Measurements from ENCODE around the gene RBM4.
"Not testable (repeated sequence)": the region's sequence is repeated elsewhere in the genome, so short reads cannot be mapped to it uniquely, and the experiment has no call there.

Gene RBM4, protein sequence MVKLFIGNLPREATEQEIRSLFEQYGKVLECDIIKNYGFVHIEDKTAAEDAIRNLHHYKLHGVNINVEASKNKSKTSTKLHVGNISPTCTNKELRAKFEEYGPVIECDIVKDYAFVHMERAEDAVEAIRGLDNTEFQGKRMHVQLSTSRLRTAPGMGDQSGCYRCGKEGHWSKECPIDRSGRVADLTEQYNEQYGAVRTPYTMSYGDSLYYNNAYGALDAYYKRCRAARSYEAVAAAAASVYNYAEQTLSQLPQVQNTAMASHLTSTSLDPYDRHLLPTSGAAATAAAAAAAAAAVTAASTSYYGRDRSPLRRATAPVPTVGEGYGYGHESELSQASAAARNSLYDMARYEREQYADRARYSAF

GRCh38 chr11:66638177-66639065 lies at the start of gene RBM4:
Gene RBM4 (plus strand): TSS chr11:66638703. CDS start chr11:66639712, 1,009 bp downstream.
- peak; percentile 95 for DNase-seq

DNA sequence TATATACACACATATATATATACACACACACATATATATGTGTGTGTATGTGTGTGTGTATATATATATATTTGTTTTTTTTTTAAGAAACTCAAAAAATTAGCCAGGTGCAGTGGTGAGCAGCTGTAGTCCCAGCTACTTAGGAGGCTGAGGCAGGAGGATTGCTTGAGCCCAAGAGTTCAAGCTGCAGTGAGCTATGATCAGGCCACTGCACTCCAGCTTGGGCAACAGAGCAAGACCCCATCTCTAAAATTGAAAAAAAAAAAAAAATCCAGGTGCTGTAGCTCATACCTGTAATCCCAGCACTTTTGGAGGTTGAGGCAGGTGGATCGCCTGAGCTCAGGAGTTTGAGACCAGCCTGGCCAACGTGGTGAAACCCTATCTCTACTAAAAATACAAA lies 49.2 kb upstream of the RBM4 start:
- not testable (repeated sequence) for DNase-seq

GRCh38 chr11:66589996-66590675 lies 48.4 kb upstream of the RBM4 start:
- DNase-seq: no peak

DNA sequence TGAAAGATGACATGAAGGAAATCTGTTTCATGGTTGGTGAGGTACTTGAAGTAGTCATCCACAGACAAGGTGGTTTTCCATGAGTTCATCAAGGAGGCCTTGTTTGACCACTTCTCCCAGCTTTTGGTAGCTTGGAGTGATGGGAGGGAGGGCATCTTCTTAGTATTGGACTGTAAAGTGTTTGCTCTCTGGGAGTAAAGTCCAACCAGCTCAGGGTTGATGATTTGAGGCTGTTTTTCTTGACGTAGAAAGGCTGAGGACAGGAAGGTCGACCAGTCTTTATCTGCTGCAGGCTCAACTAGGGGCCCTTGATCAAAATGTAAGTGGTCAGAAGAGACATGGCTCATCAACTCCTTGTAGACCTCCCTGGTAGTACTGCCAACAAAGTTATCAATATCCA lies 47.3 kb upstream of the RBM4 start:
- DNase-seq: no peak

DNA sequence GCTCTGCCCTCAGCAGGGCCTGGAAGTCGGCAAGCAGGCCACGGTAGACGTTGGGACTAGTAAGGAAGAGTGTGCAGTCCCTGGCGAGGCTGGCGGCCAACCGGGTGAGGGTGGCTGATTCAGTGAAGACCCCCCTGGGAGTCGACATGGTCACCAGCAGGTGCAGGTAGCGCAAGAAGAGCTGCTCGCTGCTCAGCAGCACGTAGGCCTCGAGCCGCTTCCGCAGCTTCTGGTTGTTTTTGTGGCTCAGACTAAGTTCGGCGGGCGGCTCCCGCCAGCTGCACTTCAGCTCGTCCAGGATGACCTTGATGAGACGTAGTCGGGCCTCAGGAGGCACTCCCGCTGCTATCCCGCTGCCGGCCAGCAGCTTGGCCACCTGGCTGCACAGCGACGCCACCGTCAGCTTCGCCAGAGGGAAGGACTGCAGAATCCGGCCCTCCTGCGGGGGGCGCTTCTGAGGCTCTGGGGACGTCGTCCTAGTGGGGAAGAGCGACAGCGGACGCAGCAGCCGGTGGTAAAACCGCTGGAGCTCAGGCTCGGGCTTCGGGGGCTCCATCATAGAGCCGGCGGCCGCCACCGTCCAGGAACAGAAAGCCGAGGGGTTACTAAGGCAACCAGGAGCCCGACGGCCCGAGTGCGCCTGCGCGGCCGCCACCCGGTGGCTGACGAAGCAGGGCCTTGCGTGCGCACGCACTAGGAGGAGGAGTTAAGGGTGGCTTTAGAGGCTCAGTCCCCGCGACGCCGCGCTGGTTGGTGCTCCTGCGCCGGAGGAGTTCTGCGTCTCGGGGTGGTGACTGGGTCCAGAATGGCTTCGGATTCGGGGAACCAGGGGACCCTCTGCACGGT lies 45.8 kb upstream of the RBM4 start, which contains the start of the genes CCDC87 and CCS:
TSS of gene CCDC87 (minus strand) at position 607 of the 846 bp plus-strand sequence. CDS start at position 559, 48 bp downstream.
TSS of gene CCS (plus strand) at position 729 of the 846 bp plus-strand sequence. CDS start at position 806, 77 bp downstream.
- DNase-seq: peak; percentile 100

DNA sequence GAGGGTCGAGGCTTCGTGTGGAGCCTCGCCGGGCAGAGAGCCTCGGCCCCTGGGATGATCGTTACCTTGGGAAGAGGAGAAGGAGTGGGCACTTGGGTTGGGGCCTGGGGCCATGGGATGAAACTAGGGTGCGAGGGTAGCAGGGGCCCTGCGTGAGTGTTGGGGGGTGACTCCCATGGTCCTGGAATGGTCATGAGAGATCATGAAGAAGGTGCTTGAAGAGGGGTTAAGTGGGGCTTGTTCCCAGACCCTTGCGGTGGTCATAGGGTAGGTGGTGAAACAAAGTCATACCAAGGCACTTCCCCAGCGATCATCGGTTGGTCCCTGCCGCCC lies 45.2 kb upstream of the RBM4 start:
- DNase-seq: peak; percentile 7

DNA sequence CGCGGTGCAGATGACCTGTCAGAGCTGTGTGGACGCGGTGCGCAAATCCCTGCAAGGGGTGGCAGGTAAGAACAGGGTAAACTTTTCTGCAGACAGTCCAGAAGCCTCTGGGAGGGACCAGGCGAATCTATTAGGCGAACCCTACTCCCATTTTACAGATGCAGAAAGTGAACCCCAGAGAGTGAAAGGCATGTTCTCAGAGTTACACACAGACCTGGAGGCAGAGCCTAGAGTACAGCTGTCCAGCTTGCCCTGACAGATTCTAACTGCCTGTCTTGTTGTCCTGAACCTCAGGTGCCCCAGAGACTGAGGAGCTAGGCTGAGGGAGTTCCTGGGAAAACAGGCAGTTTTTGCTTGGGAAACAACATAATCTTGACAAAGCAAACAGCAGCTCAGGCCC lies 44.9 kb upstream of the RBM4 start:
- no peak for DNase-seq

DNA sequence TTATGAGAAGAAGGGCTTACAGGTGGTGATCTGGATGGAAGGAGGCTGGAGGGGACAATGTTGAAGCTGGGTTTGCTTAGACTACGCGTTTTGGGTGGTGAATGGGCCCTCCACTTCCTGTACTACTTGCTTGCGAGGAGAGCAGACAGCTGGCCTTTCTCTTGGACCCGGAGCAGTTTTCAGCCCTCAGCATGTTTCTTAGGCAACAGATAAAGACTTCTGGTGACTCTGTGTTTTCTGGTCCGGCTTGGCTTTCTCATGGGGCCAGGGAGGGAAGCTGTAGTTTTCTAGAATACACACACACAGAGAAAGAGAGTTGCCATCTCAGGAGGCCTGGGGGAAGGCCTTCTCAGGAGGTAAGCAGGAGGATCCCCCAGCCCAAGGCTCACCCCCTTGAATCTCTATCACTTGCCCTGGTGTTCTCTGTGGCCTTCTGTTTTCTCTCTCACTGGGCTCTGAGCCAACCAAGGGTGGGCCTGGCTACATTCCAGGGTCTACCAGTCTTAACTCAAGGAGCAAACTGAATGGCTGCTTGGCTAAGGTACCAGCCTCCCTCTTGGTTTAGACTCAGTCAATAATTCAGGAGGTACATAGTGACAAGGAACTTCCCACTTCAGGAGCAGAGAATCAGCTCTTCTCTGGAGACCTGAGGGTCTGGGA lies 43.1 kb upstream of the RBM4 start:
- no peak for DNase-seq

DNA sequence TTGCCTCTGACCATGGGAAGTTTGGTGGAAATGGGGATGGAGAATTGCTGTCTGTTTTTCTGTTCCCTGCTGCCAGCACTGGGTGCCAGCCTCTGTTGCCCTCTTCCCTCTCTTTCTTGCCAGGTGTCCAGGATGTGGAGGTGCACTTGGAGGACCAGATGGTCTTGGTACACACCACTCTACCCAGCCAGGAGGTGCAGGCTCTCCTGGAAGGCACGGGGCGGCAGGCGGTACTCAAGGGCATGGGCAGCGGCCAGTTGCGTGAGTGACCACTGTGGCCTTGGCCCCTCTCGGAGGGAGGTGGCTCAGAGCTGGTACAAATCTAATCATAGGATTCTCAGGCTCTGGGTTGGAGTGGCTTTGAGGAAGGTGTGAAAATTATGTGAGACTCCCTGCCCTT lies 39.5 kb upstream of the RBM4 start:
- DNase-seq: no peak

GRCh38 chr11:66600219-66600618 lies 38.3 kb upstream of the RBM4 start:
- DNase-seq: no peak

- DNase-seq: no peak
Measured at GRCh38 chr11:66600631-66601233, 37.8 kb upstream of the RBM4 start.

- no peak for DNase-seq
Measured at GRCh38 chr11:66603072-66603471, 35.4 kb upstream of the RBM4 start.

DNA sequence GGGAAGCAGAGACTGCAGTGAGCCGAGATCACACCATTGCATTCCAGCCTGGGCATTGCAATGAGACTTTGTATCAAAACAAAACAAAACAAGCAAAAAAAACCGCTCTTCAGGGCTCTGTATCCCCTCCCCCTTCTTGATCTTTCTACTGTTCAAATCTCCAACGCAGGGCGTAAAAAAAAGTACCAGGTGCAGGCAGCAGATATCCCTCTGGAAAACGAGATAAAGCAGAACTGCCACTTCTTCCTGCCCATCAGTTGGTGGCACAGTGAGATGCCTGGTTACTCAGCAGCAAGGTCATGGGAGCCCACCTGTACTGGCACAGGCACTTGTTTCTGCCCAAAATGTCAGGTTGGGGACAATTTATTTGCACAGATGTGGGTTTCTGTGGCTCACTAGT lies 34.3 kb upstream of the RBM4 start:
- no peak for DNase-seq

DNA sequence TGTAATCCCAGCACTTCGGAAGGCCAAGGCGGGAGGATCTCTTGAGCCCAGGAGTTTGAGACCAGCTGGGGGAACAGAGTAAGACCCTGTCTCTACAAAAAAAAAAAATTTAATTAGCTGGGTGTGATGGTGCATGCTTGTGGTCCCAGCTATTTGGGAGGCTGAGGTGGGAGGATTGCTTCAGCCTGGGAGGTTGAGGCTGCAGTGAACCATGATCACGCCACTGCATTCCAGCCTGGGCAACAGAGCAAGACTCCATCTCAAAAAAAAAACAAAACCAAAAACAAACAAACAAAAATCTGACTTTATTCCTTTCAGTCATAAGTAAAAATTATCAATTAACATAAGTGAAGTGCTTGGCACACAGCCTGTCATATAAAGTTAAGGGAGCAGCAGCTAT lies 31.9 kb upstream of the RBM4 start:
- DNase-seq: not testable (repeated sequence)

GRCh38 chr11:66607126-66607834 lies 31.2 kb upstream of the RBM4 start:
- no peak for DNase-seq

- DNase-seq: no peak
Measured at GRCh38 chr11:66609721-66610617, 28.5 kb upstream of the RBM4 start.

DNA sequence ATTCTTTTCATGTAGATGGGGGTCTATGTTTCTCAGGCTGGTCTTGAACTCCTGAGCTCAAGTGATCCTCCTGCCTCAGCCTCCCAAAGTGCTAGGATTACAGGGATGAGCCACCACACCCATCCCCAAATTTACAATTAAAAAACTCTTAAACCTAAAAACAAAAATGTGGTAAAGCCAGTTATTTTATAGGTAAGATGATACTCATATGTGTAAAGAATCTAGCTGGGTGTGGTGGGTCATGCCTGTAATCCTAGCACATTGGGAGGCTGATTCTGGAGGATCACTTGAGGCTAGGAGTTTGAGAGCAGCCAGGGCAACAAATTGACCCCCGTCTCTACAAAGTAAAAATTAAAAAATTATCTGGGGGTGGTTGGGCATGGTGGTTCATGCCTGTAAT lies 26.0 kb upstream of the RBM4 start:
- no peak for DNase-seq

- DNase-seq: no peak
Measured at GRCh38 chr11:66614073-66614472, 24.4 kb upstream of the RBM4 start.

GRCh38 chr11:66616379-66617154 lies 21.9 kb upstream of the RBM4 start, which contains the start of gene RBM14:
Gene RBM14 (plus strand): TSS chr11:66616630. CDS start chr11:66616721, 91 bp downstream.
- peak; percentile 98 for DNase-seq

All from CD4-positive, alpha-beta T cell treated with Interleukin-6 for 4 hours (primary cell).